Astrocyte (in vitro differentiated cells and primary cell): ENCODE data around the gene GNPTG. TPM values are rescaled to one million over a fixed set of nuclear protein-coding genes. Genes with fewer than 3 reads are reported as not detected.
A peak's percentile ranks its signal among the peaks of the same experiment; 100 is the strongest.

Source experiments
- DNase-seq: peaks from one replicate; pipeline ENCODE4 v3.0.0-alpha.2; 2010; ENCODE audit warnings: low read depth
- FAIRE-seq: peaks from 2 replicates; lab custom pipeline; 2011; peaks lifted over from hg19 to GRCh38; lab: Jason Lieb, UNC
- H2AFZ ChIP-seq: 2 replicates; pipeline ENCODE4 v1.6.0; 2012; ENCODE audit warnings: low read depth, low read length, inconsistent platforms
- H3K27ac ChIP-seq: 2 replicates; pipeline ENCODE4 v1.5.1; 2011; ENCODE audit warnings: low read depth, low read length, inconsistent platforms
- H3K27me3 ChIP-seq: 2 replicates; pipeline ENCODE4 v1.6.0; 2011; ENCODE audit warnings: low read length, inconsistent platforms; ENCODE audit not compliant: insufficient read depth
- H3K36me3 ChIP-seq: 2 replicates; pipeline ENCODE4 v1.5.1; 2011; ENCODE audit warnings: low read length, inconsistent platforms; ENCODE audit not compliant: insufficient read depth
- H3K4me1 ChIP-seq: 2 replicates; pipeline ENCODE4 v1.5.1; 2011; ENCODE audit warnings: low read length, inconsistent platforms; ENCODE audit not compliant: insufficient read depth
- H3K4me2 ChIP-seq: 2 replicates; pipeline ENCODE4 v1.6.0; 2012; ENCODE audit warnings: low read length, inconsistent platforms
- H3K4me3 ChIP-seq: 2 replicates; pipeline ENCODE4 v1.5.1; 2011; ENCODE audit warnings: low read depth, mild to moderate bottlenecking, low read length, inconsistent platforms; ENCODE audit not compliant: insufficient read depth
- H3K79me2 ChIP-seq: 2 replicates; pipeline ENCODE4 v1.6.0; 2012; ENCODE audit warnings: mild to moderate bottlenecking, low read length, inconsistent platforms; ENCODE audit not compliant: insufficient read depth
- H3K9ac ChIP-seq: 2 replicates; pipeline ENCODE4 v1.6.0; 2012; ENCODE audit warnings: mild to moderate bottlenecking, low read length, inconsistent platforms
- H3K9me3 ChIP-seq: 2 replicates; pipeline ENCODE4 v1.5.1; 2012; ENCODE audit warnings: low read depth, mild to moderate bottlenecking, low read length, inconsistent platforms; ENCODE audit not compliant: insufficient read depth
- H4K20me1 ChIP-seq: 2 replicates; pipeline ENCODE4 v1.6.0; 2012; ENCODE audit warnings: low read length, inconsistent platforms; ENCODE audit not compliant: insufficient read depth
- H3K27ac Mint-ChIP-seq: one replicate; pipeline ENCODE4 v1.8.0; 2021; ENCODE audit warnings: mild to moderate bottlenecking, mixed read lengths; ENCODE audit not compliant: unreplicated experiment
- H3K27me3 Mint-ChIP-seq: one replicate; pipeline ENCODE4 v1.8.0; 2021; ENCODE audit warnings: low read depth, mixed read lengths; ENCODE audit not compliant: unreplicated experiment
- H3K36me3 Mint-ChIP-seq: one replicate; pipeline ENCODE4 v1.8.0; 2021; ENCODE audit warnings: low read depth, mixed read lengths; ENCODE audit not compliant: unreplicated experiment
- H3K4me1 Mint-ChIP-seq: one replicate; pipeline ENCODE4 v1.8.0; 2021; ENCODE audit warnings: low read depth, mixed read lengths; ENCODE audit not compliant: unreplicated experiment
- H3K4me3 Mint-ChIP-seq: one replicate; pipeline ENCODE4 v1.8.0; 2021; ENCODE audit warnings: mild to moderate bottlenecking, moderate library complexity, mixed read lengths; ENCODE audit not compliant: unreplicated experiment
- H3K9me3 Mint-ChIP-seq: one replicate; pipeline ENCODE4 v1.8.0; 2021; ENCODE audit warnings: mild to moderate bottlenecking, mixed read lengths; ENCODE audit not compliant: unreplicated experiment
- CTCF ChIP-seq: IDR thresholded peaks from 2 replicates; pipeline ENCODE4 v1.5.1; 2011; ENCODE audit warnings: low read depth, mild to moderate bottlenecking, inconsistent platforms, low read length, moderate library complexity; ENCODE audit not compliant: insufficient read depth
- EZH2 ChIP-seq: IDR thresholded peaks from 2 replicates; pipeline ENCODE4 v1.6.1; 2012; ENCODE audit warnings: mild to moderate bottlenecking, low read length, inconsistent platforms; ENCODE audit not compliant: insufficient read depth
- total RNA-seq: library from RNA; stranded (reverse); gene quantifications from 2 replicates; pipeline ENCODE4 v1.2.1, GENCODE V29; 2021

GNPTG gene
- total RNA-seq, 1 donor from 2014 or later: 45.5 TPM

- Mint-ChIP-seq H3K27me3 (no peaks in the 10 kb centered on the region), H3K4me3 (no peak overlapping the region), H3K27ac (no peak overlapping the region), H3K36me3 (peaks cover 8% of the 10 kb centered on the region), H3K9me3 (no peaks in the 10 kb centered on the region), H3K4me1 (peaks cover 4% of the 10 kb centered on the region)
- Histone ChIP-seq H3K4me2 (no peak overlapping the region), H3K27me3 (no peaks in the 10 kb centered on the region), H3K4me1 (peaks cover 17% of the 10 kb centered on the region), H2AFZ (no peak overlapping the region), H3K4me3 (no peak overlapping the region), H3K27ac (no peak overlapping the region), H3K79me2 (peaks cover 90% of the 10 kb centered on the region), H3K36me3 (peaks cover 40% of the 10 kb centered on the region), H3K9ac (no peak overlapping the region), H3K9me3 (no peaks in the 10 kb centered on the region), H4K20me1 (peaks cover 95% of the 10 kb centered on the region)
- no peak for TF ChIP-seq CTCF
- no peak for TF ChIP-seq EZH2
- no peak for DNase-seq
- no peak for FAIRE-seq
These were observed 35.7 kb upstream of the GNPTG start for GRCh38 chr16:1316033-1316405.

- H3K9ac ChIP-seq: no peak overlapping the region
- DNase-seq (no peak), FAIRE-seq (no peak)
- H3K36me3 Mint-ChIP-seq: peaks cover 8% of the 10 kb centered on the region
- peaks cover 1% of the 10 kb centered on the region for H3K4me1 Mint-ChIP-seq
- no peak overlapping the region for H2AFZ ChIP-seq
- no peaks in the 10 kb centered on the region for H3K27me3 Mint-ChIP-seq
- peaks cover 44% of the 10 kb centered on the region for H3K36me3 ChIP-seq
- H3K4me1 ChIP-seq: peaks cover under 1% of the 10 kb centered on the region
- no peak for TF ChIP-seq EZH2
- no peak for TF ChIP-seq CTCF
- no peaks in the 10 kb centered on the region for H3K9me3 ChIP-seq
- H3K4me3 Mint-ChIP-seq: no peak overlapping the region
- H3K79me2 ChIP-seq: peaks cover 74% of the 10 kb centered on the region
- no peak overlapping the region for H3K4me2 ChIP-seq
- H3K27ac ChIP-seq: no peak overlapping the region
- no peaks in the 10 kb centered on the region for H3K9me3 Mint-ChIP-seq
- H3K27me3 ChIP-seq: no peaks in the 10 kb centered on the region
- H4K20me1 ChIP-seq: peaks cover 86% of the 10 kb centered on the region
- H3K27ac Mint-ChIP-seq: no peak overlapping the region
- no peak overlapping the region for H3K4me3 ChIP-seq
These were observed 34.1 kb upstream of the GNPTG start for GRCh38 chr16:1317479-1318267.

GRCh38 chr16:1318268-1318545 lies 33.5 kb upstream of the GNPTG start:
- Mint-ChIP-seq H3K36me3 (peaks cover 8% of the 10 kb centered on the region), H3K27me3 (no peaks in the 10 kb centered on the region), H3K4me3 (no peak overlapping the region), H3K4me1 (no peaks in the 10 kb centered on the region), H3K27ac (peak overlapping the region; percentile 26), H3K9me3 (no peaks in the 10 kb centered on the region)
- FAIRE-seq: no peak
- TF ChIP-seq EZH2 (no peak), CTCF (no peak)
- Histone ChIP-seq H3K9me3 (no peaks in the 10 kb centered on the region), H3K36me3 (peaks cover 44% of the 10 kb centered on the region), H3K4me1 (no peaks in the 10 kb centered on the region), H3K27me3 (no peaks in the 10 kb centered on the region), H3K79me2 (peaks cover 68% of the 10 kb centered on the region), H4K20me1 (peaks cover 83% of the 10 kb centered on the region), H3K4me3 (no peak overlapping the region), H3K9ac (no peak overlapping the region), H3K4me2 (no peak overlapping the region), H3K27ac (no peak overlapping the region), H2AFZ (no peak overlapping the region)
- no peak for DNase-seq
